ENCODE results near the gene KLRD1.
A peak's percentile ranks its signal among the peaks of the same experiment; 100 is the strongest.
"Not testable (repeated sequence)": the region's sequence is repeated elsewhere in the genome, so short reads cannot be mapped to it uniquely, and the experiment has no call there.

Gene KLRD1

DNA sequence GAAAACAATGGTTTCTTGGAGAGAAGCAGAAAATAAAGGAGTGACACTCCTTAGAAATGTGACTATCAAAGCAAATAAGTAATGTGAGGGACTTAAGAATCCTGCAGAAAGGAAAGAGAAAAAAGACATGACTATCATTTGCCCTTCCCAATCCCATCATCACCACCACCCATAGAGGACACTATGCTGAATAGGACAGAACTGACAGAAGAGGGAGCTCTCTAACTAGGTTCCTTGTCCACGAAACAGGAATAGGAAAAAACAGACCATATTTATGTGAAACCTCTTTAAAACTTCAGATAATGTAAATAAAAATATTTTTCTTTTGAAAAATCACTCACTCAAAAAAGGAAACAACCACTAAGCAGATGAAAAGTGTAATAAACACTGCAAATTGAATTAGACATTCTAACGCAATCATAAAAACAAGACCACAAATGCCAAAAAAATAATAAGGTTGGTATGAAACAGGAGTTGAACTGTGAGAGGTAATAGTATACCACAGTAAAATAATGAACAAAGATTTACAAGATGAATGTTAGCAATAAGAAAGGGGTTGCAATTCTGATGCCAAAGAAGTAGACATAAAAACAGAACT lies 24.1 kb downstream of the KLRD1 start:
- peak; percentile 68 for TF ChIP-seq CTCF (IDR thresholded peaks at IDR 0.05)
- H3K36me3 ChIP-seq (ENCODE audit: control insufficient read depth, insufficient read depth, low read length): no peaks in the 10 kb centered on the region
- no peak overlapping the region for H3K9ac ChIP-seq
- H3K4me1 ChIP-seq: no peaks in the 10 kb centered on the region
- no peaks in the 10 kb centered on the region for H3K79me2 ChIP-seq
- H2AFZ ChIP-seq: no peak overlapping the region
- no peak overlapping the region for H3K4me2 ChIP-seq (ENCODE audit: low read length)
- H3K9me3 ChIP-seq (ENCODE audit: control insufficient read depth, low read length): no peaks in the 10 kb centered on the region
- no peak overlapping the region for H3K27ac ChIP-seq
- no peaks in the 10 kb centered on the region for H3K27me3 ChIP-seq (ENCODE audit: control insufficient read depth, insufficient read depth, low read length)
- H3K4me3 ChIP-seq (ENCODE audit: low read depth, low read length): no peak overlapping the region

DNA sequence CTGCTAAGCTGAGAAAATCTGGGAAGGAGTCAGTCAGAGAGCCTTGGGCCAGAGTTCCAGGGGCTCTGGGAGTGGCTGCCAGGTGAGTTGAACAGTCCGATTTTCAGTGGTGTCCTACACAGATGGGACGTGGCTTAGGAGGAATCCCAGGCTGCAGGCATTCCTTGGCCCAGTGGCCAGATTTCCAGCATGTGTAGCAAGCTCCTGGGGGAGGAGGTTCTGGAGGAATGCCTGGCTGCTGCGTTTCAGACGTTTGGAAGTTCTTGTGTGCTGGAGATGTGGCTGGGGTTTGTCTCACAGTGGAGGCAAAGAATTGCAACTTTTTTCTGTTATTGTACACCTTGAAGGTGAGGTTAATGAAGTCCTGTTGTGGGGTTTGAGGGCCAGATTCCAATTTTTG lies 28.5 kb downstream of the KLRD1 start:
- H2AFZ ChIP-seq; H3K9ac ChIP-seq; H3K4me2 ChIP-seq (ENCODE audit: low read length); H3K4me1 ChIP-seq; H3K27me3 ChIP-seq (ENCODE audit: control insufficient read depth, insufficient read depth, low read length); H3K79me2 ChIP-seq; H3K36me3 ChIP-seq (ENCODE audit: control insufficient read depth, insufficient read depth, low read length); H3K4me3 ChIP-seq (ENCODE audit: low read depth, low read length); H3K27ac ChIP-seq; H3K9me3 ChIP-seq (ENCODE audit: control insufficient read depth, low read length): not testable (repeated sequence)

DNA sequence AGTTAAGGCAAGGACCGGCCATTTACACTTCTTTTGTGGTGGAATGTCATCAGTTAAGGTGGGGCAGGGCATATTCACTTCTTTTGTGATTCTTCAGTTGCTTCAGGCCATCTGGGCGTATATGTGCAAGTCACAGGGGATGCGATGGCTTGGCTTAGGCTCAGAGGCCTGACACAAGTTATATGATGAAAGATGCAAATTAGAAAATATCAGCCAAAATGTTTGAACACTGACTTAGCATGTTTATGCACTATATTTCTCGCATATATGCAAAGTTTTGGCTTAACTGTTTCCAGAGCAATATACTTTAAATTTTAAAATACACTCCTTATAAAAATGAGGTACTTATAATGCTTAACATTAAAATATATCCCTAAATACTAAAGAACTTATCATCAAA lies 30.8 kb downstream of the KLRD1 start:
- not testable (repeated sequence) for H3K4me3 ChIP-seq (ENCODE audit: low read depth, low read length); H3K79me2 ChIP-seq; H3K27me3 ChIP-seq (ENCODE audit: control insufficient read depth, insufficient read depth, low read length); H3K4me2 ChIP-seq (ENCODE audit: low read length); H3K36me3 ChIP-seq (ENCODE audit: control insufficient read depth, insufficient read depth, low read length); H3K9ac ChIP-seq; H2AFZ ChIP-seq; H3K4me1 ChIP-seq; H3K27ac ChIP-seq; H3K9me3 ChIP-seq (ENCODE audit: control insufficient read depth, low read length)

DNA sequence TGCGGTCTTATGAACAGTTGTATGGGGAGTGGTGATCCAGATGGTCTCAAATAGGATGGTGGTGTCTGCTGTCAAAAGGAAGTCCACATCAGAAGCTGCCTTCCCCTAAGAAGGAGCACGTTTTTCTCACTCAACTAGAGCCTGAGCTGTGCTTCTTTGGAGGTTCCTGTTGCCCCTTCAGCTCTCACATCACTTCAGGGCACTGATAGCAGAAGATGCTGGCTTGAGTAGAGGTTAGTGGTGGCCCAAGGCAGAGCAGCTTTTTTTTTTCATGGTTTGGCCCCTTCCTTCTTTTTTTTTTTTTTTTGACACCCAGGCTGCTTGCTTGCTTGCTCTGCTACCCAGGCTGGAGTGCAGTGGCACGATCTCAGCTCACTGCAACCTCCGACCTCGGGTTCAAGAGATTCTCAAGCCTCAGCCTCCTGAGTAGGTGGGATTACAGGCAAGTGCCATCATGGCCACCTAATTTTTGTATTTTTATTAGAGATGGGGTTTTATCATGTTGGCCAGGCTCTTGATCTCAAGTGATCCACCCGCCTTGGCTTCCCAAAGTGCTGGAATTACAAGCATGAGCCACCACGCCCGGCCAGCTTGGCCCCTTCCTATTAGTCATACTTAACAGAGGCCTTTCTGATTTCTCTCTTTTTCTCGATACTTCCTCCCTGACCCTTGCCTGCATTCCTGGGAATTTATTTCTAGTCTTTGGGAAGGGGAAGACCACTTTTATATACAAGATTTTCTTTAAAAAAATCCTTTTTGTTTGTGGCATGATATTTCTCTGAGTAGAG lies 31.6 kb downstream of the KLRD1 start:
- Histone ChIP-seq H3K27me3 (ENCODE audit: control insufficient read depth, insufficient read depth, low read length) (no peaks in the 10 kb centered on the region), H3K9me3 (ENCODE audit: control insufficient read depth, low read length) (no peaks in the 10 kb centered on the region), H2AFZ (no peak overlapping the region), H3K9ac (no peak overlapping the region), H3K4me2 (ENCODE audit: low read length) (no peak overlapping the region), H3K4me3 (ENCODE audit: low read depth, low read length) (no peak overlapping the region), H3K27ac (no peak overlapping the region), H3K4me1 (no peaks in the 10 kb centered on the region), H3K36me3 (ENCODE audit: control insufficient read depth, insufficient read depth, low read length) (no peaks in the 10 kb centered on the region), H3K79me2 (no peaks in the 10 kb centered on the region)
- TF ChIP-seq CTCF (IDR thresholded peaks at IDR 0.05): no peak

GRCh38 chr12:10340946-10341345 lies 33.3 kb downstream of the KLRD1 start:
- H3K27me3 ChIP-seq (ENCODE audit: control insufficient read depth, insufficient read depth, low read length); H3K9me3 ChIP-seq (ENCODE audit: control insufficient read depth, low read length); H3K4me2 ChIP-seq (ENCODE audit: low read length); H3K79me2 ChIP-seq; H3K36me3 ChIP-seq (ENCODE audit: control insufficient read depth, insufficient read depth, low read length); H2AFZ ChIP-seq; H3K9ac ChIP-seq; H3K4me3 ChIP-seq (ENCODE audit: low read depth, low read length); H3K4me1 ChIP-seq; H3K27ac ChIP-seq: not testable (repeated sequence)

DNA sequence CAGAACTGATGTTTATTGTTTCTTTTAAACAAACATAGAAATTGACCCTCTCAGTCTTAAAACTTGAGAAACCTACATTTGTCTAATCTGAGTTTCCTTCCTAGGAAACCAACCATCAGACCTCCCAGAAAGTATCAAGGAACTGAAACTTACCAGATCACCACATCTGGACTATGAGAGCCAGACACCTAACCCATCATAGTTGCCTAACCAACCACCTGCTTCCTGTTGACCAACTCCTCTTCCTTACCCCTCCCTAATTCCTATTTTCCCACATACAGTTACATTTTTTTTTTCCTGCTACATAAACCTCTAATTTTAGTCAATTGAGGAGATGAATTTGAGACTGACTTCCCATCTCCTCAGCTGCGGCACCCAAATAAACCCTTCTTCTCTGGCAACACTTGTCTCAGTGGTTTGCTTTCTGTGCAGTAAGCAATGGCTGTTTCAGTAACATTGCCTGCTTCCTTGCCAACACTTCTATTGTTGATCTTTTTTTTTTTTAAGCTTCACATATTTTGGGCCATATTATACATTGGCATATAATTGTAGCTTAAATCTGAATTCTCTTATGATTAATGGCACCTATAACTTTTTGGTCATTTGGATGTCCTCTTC lies 34.3 kb downstream of the KLRD1 start:
- H3K36me3 ChIP-seq (ENCODE audit: control insufficient read depth, insufficient read depth, low read length): no peaks in the 10 kb centered on the region
- TF ChIP-seq CTCF (IDR thresholded peaks at IDR 0.05): no peak
- H3K27ac ChIP-seq: no peak overlapping the region
- no peaks in the 10 kb centered on the region for H3K4me1 ChIP-seq
- no peak overlapping the region for H3K4me2 ChIP-seq (ENCODE audit: low read length)
- no peak overlapping the region for H2AFZ ChIP-seq
- H3K9me3 ChIP-seq (ENCODE audit: control insufficient read depth, low read length): no peaks in the 10 kb centered on the region
- no peak overlapping the region for H3K9ac ChIP-seq
- H3K27me3 ChIP-seq (ENCODE audit: control insufficient read depth, insufficient read depth, low read length): no peaks in the 10 kb centered on the region
- no peaks in the 10 kb centered on the region for H3K79me2 ChIP-seq
- H3K4me3 ChIP-seq (ENCODE audit: low read depth, low read length): no peak overlapping the region

GRCh38 chr12:10351457-10351856 lies 43.8 kb downstream of the KLRD1 start:
- not testable (repeated sequence) for H3K27me3 ChIP-seq (ENCODE audit: control insufficient read depth, insufficient read depth, low read length); H3K4me2 ChIP-seq (ENCODE audit: low read length); H3K4me1 ChIP-seq; H3K79me2 ChIP-seq; H3K27ac ChIP-seq; H3K36me3 ChIP-seq (ENCODE audit: control insufficient read depth, insufficient read depth, low read length); H3K9ac ChIP-seq; H3K4me3 ChIP-seq (ENCODE audit: low read depth, low read length); H3K9me3 ChIP-seq (ENCODE audit: control insufficient read depth, low read length); H2AFZ ChIP-seq

Measured in parathyroid adenoma (tissue), 2 donors.